Natural killer cell (primary cell): Measurements from ENCODE around the gene DICER1. TPM values are rescaled to one million over a fixed set of nuclear protein-coding genes. Genes with fewer than 3 reads are reported as not detected.
A peak's percentile ranks its signal among the peaks of the same experiment; 100 is the strongest.

ENCODE experiments used
- ATAC-seq, 3 donors: fragments of 150-1000 bp in 2 of 3; fragments of 200-7000 bp in 1 of 3; cut with Tn5 transposase; 1 replicate in 1 of 3; 2 replicates in 2 of 3; pipeline ENCODE4 v1.10.0; 2021; ENCODE audit warnings: mild to moderate bottlenecking in 2 of 3, moderate library complexity in 2 of 3
- DNase-seq, 2 donors: peaks; one replicate each; pipeline versions ENCODE4 v3.0.0 to v3.0.0-alpha.2; 2013 to 2021; ENCODE audit warnings: mixed read lengths in 1 of 2
- H3K27ac ChIP-seq: one replicate; pipeline ENCODE4 v1.5.1; 2013; ENCODE audit warnings: mild to moderate bottlenecking, low read length
- H3K27me3 ChIP-seq: one replicate; pipeline ENCODE4 v1.6.1; 2013; ENCODE audit warnings: low read length; ENCODE audit not compliant: control insufficient read depth, insufficient read depth
- H3K36me3 ChIP-seq: one replicate; pipeline ENCODE4 v1.6.1; 2013; ENCODE audit warnings: low read length; ENCODE audit not compliant: control insufficient read depth, insufficient read depth
- H3K4me1 ChIP-seq: one replicate; pipeline ENCODE4 v1.6.1; 2013; ENCODE audit warnings: low read length; ENCODE audit not compliant: control insufficient read depth, insufficient read depth
- H3K4me3 ChIP-seq: one replicate; pipeline ENCODE4 v1.5.1; 2013; ENCODE audit warnings: low read length
- H3K9me3 ChIP-seq: one replicate; pipeline ENCODE4 v1.6.1; 2013; ENCODE audit warnings: low read length; ENCODE audit not compliant: control insufficient read depth, insufficient read depth
- H3K27ac Mint-ChIP-seq, 2 donors: one replicate each; pipeline ENCODE4 v1.8.0; 2022; ENCODE audit warnings: mild to moderate bottlenecking in 2 of 2, mixed read lengths in 2 of 2, moderate library complexity in 1 of 2
- H3K27me3 Mint-ChIP-seq, 2 donors: one replicate each; pipeline ENCODE4 v1.8.0; 2022; ENCODE audit warnings: low read depth in 2 of 2, mixed read lengths in 2 of 2
- H3K36me3 Mint-ChIP-seq: one replicate; pipeline ENCODE4 v1.8.0; 2022; ENCODE audit warnings: mixed read lengths
- H3K4me1 Mint-ChIP-seq, 2 donors: one replicate each; pipeline ENCODE4 v1.8.0; 2022; ENCODE audit warnings: mixed read lengths in 2 of 2
- H3K4me3 Mint-ChIP-seq: one replicate; pipeline ENCODE4 v1.8.0; 2022; ENCODE audit warnings: mild to moderate bottlenecking, moderate library complexity, mixed read lengths
- H3K9me3 Mint-ChIP-seq, 2 donors: one replicate each; pipeline ENCODE4 v1.8.0; 2022; ENCODE audit warnings: mixed read lengths in 2 of 2
- WGBS: methylation state at CpG from one replicate; pipeline ENCODE4 v1.1.7; 2013; ENCODE audit warnings: missing lambda C conversion rate; ENCODE audit not compliant: insufficient coverage; 5-methylcytosine and 5-hydroxymethylcytosine counted together
- intact Hi-C: fragments of 100-400 bp; cut with micrococcal nuclease; formaldehyde crosslinking; loops from one replicate; pipeline ENCODE4 v1.14.2; 2022
- total RNA-seq, 4 donors: library from RNA; stranded (reverse); fragments of 120-200 nt in 1 of 4; gene quantifications; one replicate each; pipeline versions ENCODE4 v1.2.3 to v1.2.4, GENCODE V29; 2013 to 2022
- TF ChIP-seq, protein P1 (sequence below): fragments of 200-600 bp; IDR thresholded peaks from one replicate; pipeline ENCODE4 v1.8.0; 2022; ENCODE audit warnings: antibody characterized with exemption

Gene DICER1
- total RNA-seq, 3 donors from 2014 or later (not counting 1 experiment from before 2014, with no cell fraction given) = 47.7 to 59.3 (median 52.9) TPM

DNA sequence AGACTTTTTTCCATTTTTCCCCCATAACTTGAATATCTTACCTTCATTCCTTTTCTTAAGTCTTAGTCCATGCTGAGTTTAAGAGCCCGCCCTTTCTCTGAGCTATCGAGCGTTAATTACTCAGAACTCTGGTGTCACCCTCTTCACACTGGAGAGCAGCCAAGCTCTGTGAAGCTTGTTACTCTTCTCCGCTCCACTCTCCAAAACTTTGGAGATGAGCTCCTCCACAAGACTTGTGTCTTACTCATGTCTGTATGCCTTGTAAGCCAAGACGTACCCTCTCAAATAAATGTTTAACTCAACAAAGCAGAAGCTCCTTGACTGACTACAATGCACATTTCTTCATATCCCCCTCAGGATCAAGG is 54.7 kb downstream of the DICER1 start:
- no peaks in the 10 kb centered on the region for H3K27me3 Mint-ChIP-seq
- intact Hi-C loops = no loop called here
- no peak overlapping the region for H3K4me3 Mint-ChIP-seq
- no peak for DNase-seq
- Histone ChIP-seq H3K4me3 (no peak overlapping the region), H3K36me3 (peaks cover 72% of the 10 kb centered on the region), H3K27ac (no peak overlapping the region), H3K4me1 (no peaks in the 10 kb centered on the region), H3K27me3 (no peaks in the 10 kb centered on the region), H3K9me3 (no peaks in the 10 kb centered on the region)
- no peaks in the 10 kb centered on the region for H3K9me3 Mint-ChIP-seq
- TF ChIP-seq, protein P1, sequence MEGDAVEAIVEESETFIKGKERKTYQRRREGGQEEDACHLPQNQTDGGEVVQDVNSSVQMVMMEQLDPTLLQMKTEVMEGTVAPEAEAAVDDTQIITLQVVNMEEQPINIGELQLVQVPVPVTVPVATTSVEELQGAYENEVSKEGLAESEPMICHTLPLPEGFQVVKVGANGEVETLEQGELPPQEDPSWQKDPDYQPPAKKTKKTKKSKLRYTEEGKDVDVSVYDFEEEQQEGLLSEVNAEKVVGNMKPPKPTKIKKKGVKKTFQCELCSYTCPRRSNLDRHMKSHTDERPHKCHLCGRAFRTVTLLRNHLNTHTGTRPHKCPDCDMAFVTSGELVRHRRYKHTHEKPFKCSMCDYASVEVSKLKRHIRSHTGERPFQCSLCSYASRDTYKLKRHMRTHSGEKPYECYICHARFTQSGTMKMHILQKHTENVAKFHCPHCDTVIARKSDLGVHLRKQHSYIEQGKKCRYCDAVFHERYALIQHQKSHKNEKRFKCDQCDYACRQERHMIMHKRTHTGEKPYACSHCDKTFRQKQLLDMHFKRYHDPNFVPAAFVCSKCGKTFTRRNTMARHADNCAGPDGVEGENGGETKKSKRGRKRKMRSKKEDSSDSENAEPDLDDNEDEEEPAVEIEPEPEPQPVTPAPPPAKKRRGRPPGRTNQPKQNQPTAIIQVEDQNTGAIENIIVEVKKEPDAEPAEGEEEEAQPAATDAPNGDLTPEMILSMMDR = no peak
- peaks cover 22% of the 10 kb centered on the region for H3K36me3 Mint-ChIP-seq
- WGBS = over 99% methylated on average over 5 of the region's 5 CpGs
- no peak overlapping the region for H3K27ac Mint-ChIP-seq
- ATAC-seq = no peak
- H3K4me1 Mint-ChIP-seq = peaks cover 18 to 28% of the 10 kb centered on the region in 2 donors

DNA sequence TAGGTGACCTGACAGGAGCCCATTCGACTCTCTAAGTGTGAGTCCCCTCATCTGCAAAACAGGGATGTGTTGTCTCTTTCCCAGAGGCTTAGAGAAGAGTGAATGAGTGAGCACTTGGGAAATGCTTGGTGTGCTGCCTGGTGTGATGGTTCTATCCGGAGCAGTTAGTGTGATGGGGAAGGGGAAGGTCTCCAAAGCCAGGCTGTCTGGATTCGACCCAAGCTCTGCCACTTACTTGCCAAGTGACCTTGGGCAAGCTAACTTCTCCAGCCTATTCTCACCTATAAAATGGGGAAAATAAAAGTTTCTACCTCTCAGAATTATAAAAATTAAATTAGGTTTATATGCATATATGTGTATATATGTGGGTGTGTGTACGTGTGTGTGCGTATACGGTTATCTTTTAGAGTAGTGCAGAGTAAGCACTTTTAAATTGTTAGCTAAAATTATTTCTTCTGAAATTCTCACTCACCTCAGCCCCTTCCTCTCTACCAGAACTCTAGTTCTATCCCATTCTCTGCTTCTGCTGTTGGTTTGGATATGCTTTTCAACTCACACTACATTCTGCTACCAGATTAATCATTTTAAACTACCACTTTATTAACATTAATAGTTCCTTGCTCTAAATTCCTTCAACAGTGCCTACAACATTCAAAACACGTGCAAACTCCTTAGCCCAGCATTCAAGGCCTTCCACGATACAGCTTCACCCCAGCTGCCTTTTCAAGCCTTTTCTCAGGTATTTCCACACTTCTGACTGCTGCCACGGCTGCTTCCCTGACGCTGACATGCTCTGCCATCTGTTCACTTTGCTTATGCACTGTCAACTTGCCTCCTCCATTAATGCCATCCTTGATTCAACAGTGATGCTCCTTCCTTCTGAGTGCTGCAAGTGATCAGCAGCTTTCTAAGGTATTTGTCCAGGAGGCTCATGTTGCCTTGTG is 55.3 kb downstream of the DICER1 start:
- H3K4me1 Mint-ChIP-seq = peaks cover 18 to 28% of the 10 kb centered on the region in 2 donors
- Histone ChIP-seq H3K9me3 (no peaks in the 10 kb centered on the region), H3K27ac (no peak overlapping the region), H3K36me3 (peaks cover 68% of the 10 kb centered on the region), H3K27me3 (no peaks in the 10 kb centered on the region), H3K4me1 (no peaks in the 10 kb centered on the region), H3K4me3 (no peak overlapping the region)
- H3K9me3 Mint-ChIP-seq = no peaks in the 10 kb centered on the region
- no peak overlapping the region for H3K4me3 Mint-ChIP-seq
- intact Hi-C loops = no loop called here
- no peaks in the 10 kb centered on the region for H3K27me3 Mint-ChIP-seq
- DNase-seq = no peak
- H3K36me3 Mint-ChIP-seq = peaks cover 20% of the 10 kb centered on the region
- WGBS = 96% methylated on average over 7 of the region's 10 CpGs
- no peak for ATAC-seq
- H3K27ac Mint-ChIP-seq = no peak overlapping the region
- TF ChIP-seq, protein P1 = no peak

DNA sequence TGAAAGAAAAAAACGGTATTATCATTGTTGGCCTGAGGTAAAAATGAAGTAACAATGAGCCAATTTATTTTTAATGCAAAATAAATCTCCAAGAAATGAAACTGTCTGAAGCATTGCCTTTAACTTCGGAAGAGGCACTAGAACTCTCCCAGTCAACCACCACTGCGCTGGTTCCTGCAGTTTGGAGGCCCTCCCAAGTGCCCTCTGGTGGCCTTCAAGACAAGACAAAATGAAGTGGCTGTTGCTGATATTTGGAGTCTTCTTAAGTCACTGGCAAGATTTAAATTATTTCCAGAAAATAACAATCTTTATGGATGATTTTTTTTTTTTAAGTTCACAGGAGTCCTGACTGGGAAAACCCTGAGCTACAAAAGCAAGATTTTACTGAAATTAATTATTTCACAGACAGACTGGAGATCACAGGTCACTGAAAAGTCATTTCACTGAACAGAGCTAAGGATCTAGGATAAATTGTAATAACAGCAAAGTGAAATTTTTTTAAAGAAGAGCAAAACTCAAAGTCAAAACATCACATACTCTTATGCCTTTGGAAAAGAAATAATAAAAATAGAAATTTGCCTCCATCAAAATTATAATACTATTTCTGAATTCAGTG is 58.2 kb downstream of the DICER1 start:
- intact Hi-C loops = loop anchor here (1.0 kb wide), 2 partner anchors 195 to 410 kb away; no protein-coding TSS in a partner anchor
- no peaks in the 10 kb centered on the region for H3K27me3 Mint-ChIP-seq
- peaks cover 18 to 32% of the 10 kb centered on the region in 2 donors for H3K4me1 Mint-ChIP-seq
- H3K36me3 Mint-ChIP-seq = peaks cover 16% of the 10 kb centered on the region
- Histone ChIP-seq H3K36me3 (peaks cover 66% of the 10 kb centered on the region), H3K4me3 (no peak overlapping the region), H3K27me3 (no peaks in the 10 kb centered on the region), H3K27ac (no peak overlapping the region), H3K4me1 (no peaks in the 10 kb centered on the region), H3K9me3 (no peaks in the 10 kb centered on the region)
- ATAC-seq (peak; percentile 46 to 77 (median 66)), DNase-seq (peak; percentile 21 to 64)
- no peaks in the 10 kb centered on the region for H3K9me3 Mint-ChIP-seq
- no peak overlapping the region for H3K27ac Mint-ChIP-seq
- 62% methylated on average over 3 of the region's 3 CpGs for WGBS
- no peak overlapping the region for H3K4me3 Mint-ChIP-seq
- TF ChIP-seq, protein P1 = peak; percentile 67
